Loucy (cell line): ENCODE measurements around the gene KIF1C.

Experiments used
- EZH2phosphoT487 ChIP-seq: fragments of 200-600 bp; IDR thresholded peaks from 2 replicates; pipeline ENCODE4 v1.6.1; 2018; ENCODE audit warnings: antibody characterized with exemption, mild to moderate bottlenecking, moderate library complexity, borderline replicate concordance
- TF ChIP-seq, protein P1 (sequence below): fragments of 200-600 bp; sonication (generic); conservative IDR thresholded peaks from 2 replicates; pipeline ENCODE4 v1.5.1; 2014; ENCODE audit warnings: mild to moderate bottlenecking, antibody characterized with exemption, low read length

DNA sequence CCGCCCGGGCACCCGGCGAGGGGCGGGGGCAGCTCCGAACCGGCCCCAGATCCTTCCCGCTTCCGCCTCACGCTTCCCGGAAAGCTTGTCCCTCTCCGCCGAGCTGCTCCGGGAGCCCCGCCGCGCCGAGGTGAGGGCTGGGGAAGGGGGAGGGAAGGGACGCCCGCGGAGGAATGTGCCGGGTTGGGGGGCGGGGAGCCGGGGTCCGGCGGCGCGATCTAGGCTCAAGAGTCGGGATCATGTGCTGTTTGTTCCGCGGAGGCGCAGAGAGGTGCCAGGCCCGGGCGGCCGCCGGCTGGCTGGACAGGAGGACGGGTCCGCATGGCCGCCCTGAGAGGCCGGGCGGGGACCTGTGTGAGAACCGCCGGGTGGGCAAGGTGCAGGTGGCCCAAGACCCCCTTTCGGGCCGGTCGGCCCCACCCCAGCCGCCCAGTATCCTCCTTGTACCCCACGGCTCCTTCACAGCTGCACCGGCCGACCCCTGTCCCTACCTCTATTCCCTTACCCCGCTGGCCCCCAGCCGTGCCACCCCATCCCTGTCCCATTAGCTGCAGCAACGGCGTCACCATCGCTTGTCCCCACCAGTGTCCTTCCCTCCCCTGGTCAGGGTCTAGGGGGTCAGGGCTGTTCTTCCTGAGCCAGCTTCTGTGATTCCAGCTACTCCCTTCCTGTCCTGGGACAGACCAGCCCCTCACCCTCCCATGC lies 429 bp downstream of the KIF1C start:
- TF ChIP-seq, protein P1, sequence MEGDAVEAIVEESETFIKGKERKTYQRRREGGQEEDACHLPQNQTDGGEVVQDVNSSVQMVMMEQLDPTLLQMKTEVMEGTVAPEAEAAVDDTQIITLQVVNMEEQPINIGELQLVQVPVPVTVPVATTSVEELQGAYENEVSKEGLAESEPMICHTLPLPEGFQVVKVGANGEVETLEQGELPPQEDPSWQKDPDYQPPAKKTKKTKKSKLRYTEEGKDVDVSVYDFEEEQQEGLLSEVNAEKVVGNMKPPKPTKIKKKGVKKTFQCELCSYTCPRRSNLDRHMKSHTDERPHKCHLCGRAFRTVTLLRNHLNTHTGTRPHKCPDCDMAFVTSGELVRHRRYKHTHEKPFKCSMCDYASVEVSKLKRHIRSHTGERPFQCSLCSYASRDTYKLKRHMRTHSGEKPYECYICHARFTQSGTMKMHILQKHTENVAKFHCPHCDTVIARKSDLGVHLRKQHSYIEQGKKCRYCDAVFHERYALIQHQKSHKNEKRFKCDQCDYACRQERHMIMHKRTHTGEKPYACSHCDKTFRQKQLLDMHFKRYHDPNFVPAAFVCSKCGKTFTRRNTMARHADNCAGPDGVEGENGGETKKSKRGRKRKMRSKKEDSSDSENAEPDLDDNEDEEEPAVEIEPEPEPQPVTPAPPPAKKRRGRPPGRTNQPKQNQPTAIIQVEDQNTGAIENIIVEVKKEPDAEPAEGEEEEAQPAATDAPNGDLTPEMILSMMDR: no peak
- no peak for TF ChIP-seq EZH2phosphoT487
